A549 treated with GW870086 at 1 μM for 4 hours (cell line): ENCODE data around the gene SPOCK2. TPM values are rescaled to one million over a fixed set of nuclear protein-coding genes. Genes with fewer than 3 reads are reported as not detected.

Source experiments
- total RNA-seq: library from RNA; stranded (reverse); fragments of 200-300 nt; extraction: Qiagen RNA extraction; gene quantifications from 5 replicates; pipeline ENCODE4 v1.2.3, GENCODE V29; 2022; ENCODE audit warnings: low read depth

SPOCK2 gene, protein sequence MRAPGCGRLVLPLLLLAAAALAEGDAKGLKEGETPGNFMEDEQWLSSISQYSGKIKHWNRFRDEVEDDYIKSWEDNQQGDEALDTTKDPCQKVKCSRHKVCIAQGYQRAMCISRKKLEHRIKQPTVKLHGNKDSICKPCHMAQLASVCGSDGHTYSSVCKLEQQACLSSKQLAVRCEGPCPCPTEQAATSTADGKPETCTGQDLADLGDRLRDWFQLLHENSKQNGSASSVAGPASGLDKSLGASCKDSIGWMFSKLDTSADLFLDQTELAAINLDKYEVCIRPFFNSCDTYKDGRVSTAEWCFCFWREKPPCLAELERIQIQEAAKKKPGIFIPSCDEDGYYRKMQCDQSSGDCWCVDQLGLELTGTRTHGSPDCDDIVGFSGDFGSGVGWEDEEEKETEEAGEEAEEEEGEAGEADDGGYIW
- total RNA-seq = 0.24 to 0.51 TPM (median 0.36 TPM) in 5 replicates

DNA sequence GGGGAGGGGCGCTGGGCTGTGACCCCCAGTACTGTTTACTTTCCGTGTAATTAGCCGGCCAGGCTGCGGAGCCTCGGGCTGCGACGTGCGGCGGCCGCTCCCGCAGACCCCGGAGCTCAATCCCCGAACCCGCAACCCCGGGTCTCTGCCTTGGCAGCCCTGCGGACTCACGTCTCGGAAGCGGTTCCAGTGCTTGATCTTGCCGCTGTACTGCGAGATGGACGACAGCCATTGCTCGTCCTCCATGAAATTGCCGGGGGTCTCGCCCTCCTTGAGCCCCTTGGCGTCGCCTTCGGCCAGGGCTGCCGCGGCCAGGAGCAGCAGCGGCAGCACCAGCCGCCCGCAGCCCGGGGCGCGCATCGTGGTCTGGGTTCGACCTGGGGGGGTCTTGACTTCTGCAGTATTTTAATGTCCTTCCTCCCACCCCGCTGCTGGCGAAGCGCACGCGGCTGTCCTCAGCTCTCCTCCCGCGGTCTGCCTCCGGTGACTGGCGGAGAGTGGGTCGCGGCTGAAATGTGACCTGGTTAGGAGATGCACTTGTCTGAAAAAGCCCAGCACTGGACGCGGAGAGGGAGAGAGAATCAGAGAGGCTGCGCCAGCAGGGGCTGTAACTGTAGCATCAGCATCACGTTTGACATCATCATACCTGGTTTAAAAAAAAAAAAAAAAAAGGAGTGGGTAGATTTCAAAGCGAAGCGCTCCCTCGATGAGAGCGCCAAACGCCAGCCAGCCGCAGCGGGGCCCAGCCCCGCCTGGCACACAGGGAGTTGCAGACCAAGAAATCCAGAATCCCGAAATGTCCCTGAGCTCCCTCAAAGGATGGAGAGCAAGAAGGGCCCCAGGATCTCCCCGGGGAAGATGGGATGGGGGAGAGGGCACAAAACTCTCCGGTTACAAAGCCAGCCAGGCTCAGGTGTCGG lies at the start of gene SPOCK2:
TSS of gene SPOCK2 (minus strand) at position 583 of the 920 bp plus-strand sequence. CDS start at position 360, 223 bp downstream.

Other genes starting within 250 kb of the SPOCK2 start
- gene PSAP, start 237.3 kb downstream of the SPOCK2 start, total RNA-seq = 816 to 957 TPM (median 880 TPM) in 5 replicates
- 39.3 to 51.6 TPM (median 50.0 TPM) in 5 replicates for gene CHST3, start 124.2 kb downstream of the SPOCK2 start, total RNA-seq
- gene ANAPC16, start 127.5 kb upstream of the SPOCK2 start, total RNA-seq = 63.7 to 88.9 TPM (median 87.0 TPM) in 5 replicates
- gene ASCC1, start 127.7 kb upstream of the SPOCK2 start, total RNA-seq = 31.3 to 39.4 TPM (median 33.8 TPM) in 5 replicates
- 160 to 197 TPM (median 177 TPM) in 5 replicates for gene DDIT4, start 185.4 kb upstream of the SPOCK2 start, total RNA-seq